ENCODE measurements around the gene MCU.

The MCU gene

DNA sequence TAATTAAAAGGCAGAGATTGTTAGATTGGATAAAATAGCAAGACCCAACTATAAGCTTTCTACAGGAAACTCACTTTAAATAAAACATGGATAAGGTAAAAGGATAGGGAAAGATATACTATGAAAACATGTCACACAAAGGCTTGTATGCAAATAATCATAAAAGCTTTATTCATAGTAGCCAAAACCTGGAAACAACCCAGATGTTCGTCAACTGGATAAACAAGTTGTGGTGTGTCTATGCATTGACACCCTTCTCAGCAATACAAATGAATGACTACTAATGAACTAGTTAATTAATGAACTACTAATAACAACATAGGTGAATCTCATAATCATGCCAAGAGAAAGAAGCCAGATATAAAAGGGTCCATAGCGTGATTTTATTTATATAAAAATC lies 163.8 kb downstream of the MCU start:
- no peak overlapping the region for H4K91ac ChIP-seq (ENCODE audit: low read length)
- H3K27ac ChIP-seq (ENCODE audit: low read length, poor library complexity, severe bottlenecking): no peak overlapping the region
- H3K23ac ChIP-seq (ENCODE audit: low read length in 2 of 2): no peak overlapping the region
- H2BK12ac ChIP-seq (ENCODE audit: low read length in 2 of 2): no peak overlapping the region
- H2BK5ac ChIP-seq (ENCODE audit: low read depth, low read length, poor library complexity, severe bottlenecking): no peak overlapping the region
- H3K9me3 ChIP-seq (ENCODE audit: control insufficient read depth, low read length): peaks cover 9% of the 10 kb centered on the region
- no peak overlapping the region for H2BK15ac ChIP-seq (ENCODE audit: low read depth, poor library complexity, severe bottlenecking)
- H3K4me1 ChIP-seq (ENCODE audit: control insufficient read depth, insufficient read depth, low read depth, low read length): no peaks in the 10 kb centered on the region
- peaks cover 6% of the 10 kb centered on the region for H3K79me1 ChIP-seq (replicated peaks; ENCODE audit: low read length, poor library complexity, severe bottlenecking)
- no peaks in the 10 kb centered on the region for H3K27me3 ChIP-seq (ENCODE audit: control insufficient read depth in 1 of 2, insufficient read depth in 1 of 2, low read length in 2 of 2)
- no peak overlapping the region for H3K4me2 ChIP-seq (ENCODE audit: low read length, poor library complexity, severe bottlenecking)
- no peak overlapping the region for H3K4ac ChIP-seq (ENCODE audit: low read depth in 1 of 2, low read length in 2 of 2)
- no peak overlapping the region for H4K8ac ChIP-seq (ENCODE audit: low read length)
- H3K18ac ChIP-seq (ENCODE audit: low read depth in 1 of 2, low read length in 2 of 2): no peak overlapping the region
- no peak overlapping the region for H3K14ac ChIP-seq (ENCODE audit: low read length in 2 of 2)
- H2AFZ ChIP-seq (ENCODE audit: low read depth, low read length): no peak overlapping the region
- no peak overlapping the region for H2AK5ac ChIP-seq (ENCODE audit: low read length, severe bottlenecking)
- H3K9ac ChIP-seq (ENCODE audit: low read length): no peak overlapping the region
- H2BK120ac ChIP-seq (ENCODE audit: low read depth, low read length): no peak overlapping the region
- H3K4me3 ChIP-seq (ENCODE audit: insufficient read depth in 1 of 2, low read depth in 1 of 2, low read length in 2 of 2): no peak overlapping the region
- H3K36me3 ChIP-seq (ENCODE audit: control insufficient read depth in 1 of 2, insufficient read depth in 2 of 2, low read depth in 1 of 2, low read length in 2 of 2): peaks cover under 1 to 18% of the 10 kb centered on the region in 2 experiments
- 100% methylated on average over 1 of the region's 2 CpGs for WGBS
- no peak for DNase-seq

DNA sequence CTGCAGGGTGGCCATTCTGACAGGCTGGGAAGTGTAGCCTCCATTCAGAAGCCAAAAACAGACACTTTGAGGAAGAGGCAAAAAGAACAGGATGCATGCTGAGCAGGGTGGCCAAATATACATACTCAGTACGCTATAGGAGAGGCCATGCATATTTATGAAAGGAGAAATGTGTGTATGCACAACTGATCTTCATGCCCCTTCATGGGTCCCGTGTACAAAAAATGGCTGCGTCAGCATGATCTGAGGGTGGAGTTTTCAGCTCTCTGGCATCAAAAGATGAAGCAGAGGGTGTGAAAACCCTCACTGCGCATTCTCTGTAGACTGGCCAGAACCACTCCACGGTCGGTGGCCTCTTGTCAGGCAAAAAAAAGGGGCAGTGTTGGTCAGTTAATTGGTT lies 166.1 kb downstream of the MCU start:
- whole genome bisulfite sequencing: 99% methylated on average over 6 of the region's 6 CpGs

DNA sequence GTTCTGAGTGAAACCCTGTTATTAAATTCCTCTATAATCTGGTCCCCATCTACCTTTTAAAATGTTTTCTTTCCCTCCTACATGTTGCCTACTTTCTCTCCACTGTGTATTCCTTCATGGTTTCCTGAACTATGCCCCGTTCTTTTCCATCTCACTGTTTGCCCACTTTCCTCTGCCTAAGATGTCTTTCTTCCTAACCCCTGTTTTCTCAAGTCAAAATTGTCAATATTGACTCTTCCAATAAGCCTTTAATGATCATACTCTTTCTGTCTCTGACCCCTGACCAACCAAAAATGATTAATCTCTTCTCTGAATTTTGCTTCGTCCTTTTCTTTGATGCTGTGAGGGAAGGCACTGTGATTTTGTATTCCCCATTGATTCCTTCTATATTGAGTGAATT lies 171.0 kb downstream of the MCU start:
- no peak overlapping the region for H4K8ac ChIP-seq (ENCODE audit: low read length)
- H2AK5ac ChIP-seq (ENCODE audit: low read length, severe bottlenecking): no peak overlapping the region
- H4K91ac ChIP-seq (ENCODE audit: low read length): no peak overlapping the region
- H2BK15ac ChIP-seq (ENCODE audit: low read depth, poor library complexity, severe bottlenecking): no peak overlapping the region
- no peak overlapping the region for H2BK12ac ChIP-seq (ENCODE audit: low read length in 2 of 2)
- H3K23ac ChIP-seq (ENCODE audit: low read length in 2 of 2): no peak overlapping the region
- DNase-seq: no peak
- H3K4me3 ChIP-seq (ENCODE audit: insufficient read depth in 1 of 2, low read depth in 1 of 2, low read length in 2 of 2): no peak overlapping the region
- H2BK5ac ChIP-seq (ENCODE audit: low read depth, low read length, poor library complexity, severe bottlenecking): no peak overlapping the region
- H3K9me3 ChIP-seq (ENCODE audit: control insufficient read depth, low read length): no peaks in the 10 kb centered on the region
- H3K79me1 ChIP-seq (replicated peaks; ENCODE audit: low read length, poor library complexity, severe bottlenecking): peaks cover 2% of the 10 kb centered on the region
- no peak overlapping the region for H3K18ac ChIP-seq (ENCODE audit: low read depth in 1 of 2, low read length in 2 of 2)
- no peaks in the 10 kb centered on the region for H3K4me1 ChIP-seq (ENCODE audit: control insufficient read depth, insufficient read depth, low read depth, low read length)
- H3K4me2 ChIP-seq (ENCODE audit: low read length, poor library complexity, severe bottlenecking): no peak overlapping the region
- no peak overlapping the region for H2BK120ac ChIP-seq (ENCODE audit: low read depth, low read length)
- H3K14ac ChIP-seq (ENCODE audit: low read length in 2 of 2): no peak overlapping the region
- H3K27me3 ChIP-seq (ENCODE audit: control insufficient read depth in 1 of 2, insufficient read depth in 1 of 2, low read length in 2 of 2): no peaks in the 10 kb centered on the region
- peaks cover 10 to 41% of the 10 kb centered on the region in 2 experiments for H3K36me3 ChIP-seq (ENCODE audit: control insufficient read depth in 1 of 2, insufficient read depth in 2 of 2, low read depth in 1 of 2, low read length in 2 of 2)
- H2AFZ ChIP-seq (ENCODE audit: low read depth, low read length): no peak overlapping the region
- no peak overlapping the region for H3K4ac ChIP-seq (ENCODE audit: low read depth in 1 of 2, low read length in 2 of 2)
- over 99% methylated on average over 2 of the region's 2 CpGs for WGBS
- no peak overlapping the region for H3K9ac ChIP-seq (ENCODE audit: low read length)
- no peak overlapping the region for H3K27ac ChIP-seq (ENCODE audit: low read length, poor library complexity, severe bottlenecking)

More for the DNA sequence above, 166.1 kb downstream of the MCU start:
- Histone ChIP-seq H3K27me3 (ENCODE audit: control insufficient read depth in 1 of 2, insufficient read depth in 1 of 2, low read length in 2 of 2) (no peaks in the 10 kb centered on the region), H2BK12ac (ENCODE audit: low read length in 2 of 2) (no peak overlapping the region), H2AK5ac (ENCODE audit: low read length, severe bottlenecking) (no peak overlapping the region), H4K91ac (ENCODE audit: low read length) (no peak overlapping the region), H3K18ac (ENCODE audit: low read depth in 1 of 2, low read length in 2 of 2) (no peak overlapping the region), H2BK5ac (ENCODE audit: low read depth, low read length, poor library complexity, severe bottlenecking) (no peak overlapping the region), H2BK120ac (ENCODE audit: low read depth, low read length) (no peak overlapping the region), H3K14ac (ENCODE audit: low read length in 2 of 2) (no peak overlapping the region), H3K9ac (ENCODE audit: low read length) (no peak overlapping the region), H4K8ac (ENCODE audit: low read length) (no peak overlapping the region), H3K23ac (ENCODE audit: low read length in 2 of 2) (no peak overlapping the region), H3K4me3 (ENCODE audit: insufficient read depth in 1 of 2, low read depth in 1 of 2, low read length in 2 of 2) (no peak overlapping the region), H3K4me1 (ENCODE audit: control insufficient read depth, insufficient read depth, low read depth, low read length) (no peaks in the 10 kb centered on the region), H2AFZ (ENCODE audit: low read depth, low read length) (no peak overlapping the region), H3K4me2 (ENCODE audit: low read length, poor library complexity, severe bottlenecking) (no peak overlapping the region), H3K36me3 (ENCODE audit: control insufficient read depth in 1 of 2, insufficient read depth in 2 of 2, low read depth in 1 of 2, low read length in 2 of 2) (peaks cover 10 to 32% of the 10 kb centered on the region in 2 experiments), H3K9me3 (ENCODE audit: control insufficient read depth, low read length) (no peaks in the 10 kb centered on the region), H2BK15ac (ENCODE audit: low read depth, poor library complexity, severe bottlenecking) (no peak overlapping the region), H3K27ac (ENCODE audit: low read length, poor library complexity, severe bottlenecking) (no peak overlapping the region), H3K4ac (ENCODE audit: low read depth in 1 of 2, low read length in 2 of 2) (no peak overlapping the region), H3K79me1 (replicated peaks; ENCODE audit: low read length, poor library complexity, severe bottlenecking) (peaks cover 5% of the 10 kb centered on the region)
- DNase-seq: no peak

DNA sequence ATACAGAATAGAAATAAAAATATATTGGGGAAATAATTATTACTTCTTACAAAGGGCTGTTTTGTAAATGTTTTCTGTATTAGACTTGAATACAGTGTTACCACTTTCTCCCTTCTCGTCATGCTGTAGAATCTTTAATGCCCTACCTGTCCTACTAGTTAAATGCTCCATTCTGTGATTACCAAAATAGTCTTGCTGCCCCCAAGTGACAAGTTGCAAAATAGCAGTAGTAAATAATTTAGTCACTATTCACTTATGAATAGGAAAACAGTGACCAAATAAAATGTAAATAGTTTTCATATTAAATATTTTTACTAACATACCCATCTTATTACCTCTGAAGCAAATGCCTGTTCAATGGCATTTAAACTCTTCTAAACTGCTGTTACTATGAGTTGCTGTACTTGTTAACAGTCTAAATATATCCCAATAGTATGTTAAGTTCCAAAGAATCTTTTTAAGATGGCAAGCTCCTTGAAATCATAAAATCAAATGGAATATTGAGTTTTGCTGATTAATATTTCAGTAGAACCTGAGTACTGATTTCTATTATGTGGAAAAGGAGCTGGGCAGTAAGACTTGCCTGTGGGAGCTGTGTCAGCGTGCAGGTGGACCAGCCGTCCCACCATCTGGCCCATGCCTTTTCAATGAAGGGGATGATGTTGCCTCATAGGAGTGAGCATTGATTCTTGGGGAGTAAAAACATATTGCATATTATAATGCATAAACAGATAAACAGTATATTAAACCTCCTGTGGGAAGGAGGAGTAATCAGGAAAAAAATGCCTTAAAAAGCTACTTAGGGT lies 183.5 kb downstream of the MCU start:
- WGBS: 100% methylated on average over 2 of the region's 3 CpGs
- Histone ChIP-seq H3K36me3 (ENCODE audit: control insufficient read depth in 1 of 2, insufficient read depth in 2 of 2, low read depth in 1 of 2, low read length in 2 of 2) (peaks cover 10 to 54% of the 10 kb centered on the region in 2 experiments), H4K91ac (ENCODE audit: low read length) (no peak overlapping the region), H3K4me3 (ENCODE audit: insufficient read depth in 1 of 2, low read depth in 1 of 2, low read length in 2 of 2) (no peak overlapping the region), H3K9ac (ENCODE audit: low read length) (no peak overlapping the region), H3K4ac (ENCODE audit: low read depth in 1 of 2, low read length in 2 of 2) (no peak overlapping the region), H4K8ac (ENCODE audit: low read length) (no peak overlapping the region), H2AK5ac (ENCODE audit: low read length, severe bottlenecking) (no peak overlapping the region), H3K27ac (ENCODE audit: low read length, poor library complexity, severe bottlenecking) (no peak overlapping the region), H3K18ac (ENCODE audit: low read depth in 1 of 2, low read length in 2 of 2) (no peak overlapping the region), H3K14ac (ENCODE audit: low read length in 2 of 2) (no peak overlapping the region), H3K23ac (ENCODE audit: low read length in 2 of 2) (no peak overlapping the region), H3K9me3 (ENCODE audit: control insufficient read depth, low read length) (peaks cover 16% of the 10 kb centered on the region), H2BK5ac (ENCODE audit: low read depth, low read length, poor library complexity, severe bottlenecking) (no peak overlapping the region), H3K4me1 (ENCODE audit: control insufficient read depth, insufficient read depth, low read depth, low read length) (no peaks in the 10 kb centered on the region), H2BK12ac (ENCODE audit: low read length in 2 of 2) (no peak overlapping the region), H2BK15ac (ENCODE audit: low read depth, poor library complexity, severe bottlenecking) (no peak overlapping the region), H2BK120ac (ENCODE audit: low read depth, low read length) (no peak overlapping the region), H3K27me3 (ENCODE audit: control insufficient read depth in 1 of 2, insufficient read depth in 1 of 2, low read length in 2 of 2) (no peaks in the 10 kb centered on the region), H2AFZ (ENCODE audit: low read depth, low read length) (no peak overlapping the region), H3K79me1 (replicated peaks; ENCODE audit: low read length, poor library complexity, severe bottlenecking) (peaks cover 3% of the 10 kb centered on the region), H3K4me2 (ENCODE audit: low read length, poor library complexity, severe bottlenecking) (no peak overlapping the region)
- DNase-seq: peak; percentile 40

All from mesenchymal stem cell (in vitro differentiated cells and primary cell).